Thyroid gland (tissue), 4 donors: ENCODE measurements around the gene IL2RG.

ENCODE experiments used
- POLR2A ChIP-seq, 2 donors: fragments of 450-650 bp; IDR thresholded peaks; one replicate each; pipeline ENCODE4 v1.6.1; 2017; ENCODE audit warnings: antibody characterized with exemption in 2 of 2, mild to moderate bottlenecking in 2 of 2, moderate library complexity in 1 of 2
- TF ChIP-seq, protein P1 (sequence below), 6 experiments: fragments of 200-600 bp in 3 of 6; fragments of 450-650 bp in 3 of 6; sonication (generic) in 3 of 6; IDR thresholded peaks; one replicate each; pipeline ENCODE4 v1.5.1; 2016 to 2019; ENCODE audit warnings: antibody characterized with exemption in 6 of 6, mild to moderate bottlenecking in 2 of 6, inconsistent platforms in 1 of 6, moderate library complexity in 1 of 6

DNA sequence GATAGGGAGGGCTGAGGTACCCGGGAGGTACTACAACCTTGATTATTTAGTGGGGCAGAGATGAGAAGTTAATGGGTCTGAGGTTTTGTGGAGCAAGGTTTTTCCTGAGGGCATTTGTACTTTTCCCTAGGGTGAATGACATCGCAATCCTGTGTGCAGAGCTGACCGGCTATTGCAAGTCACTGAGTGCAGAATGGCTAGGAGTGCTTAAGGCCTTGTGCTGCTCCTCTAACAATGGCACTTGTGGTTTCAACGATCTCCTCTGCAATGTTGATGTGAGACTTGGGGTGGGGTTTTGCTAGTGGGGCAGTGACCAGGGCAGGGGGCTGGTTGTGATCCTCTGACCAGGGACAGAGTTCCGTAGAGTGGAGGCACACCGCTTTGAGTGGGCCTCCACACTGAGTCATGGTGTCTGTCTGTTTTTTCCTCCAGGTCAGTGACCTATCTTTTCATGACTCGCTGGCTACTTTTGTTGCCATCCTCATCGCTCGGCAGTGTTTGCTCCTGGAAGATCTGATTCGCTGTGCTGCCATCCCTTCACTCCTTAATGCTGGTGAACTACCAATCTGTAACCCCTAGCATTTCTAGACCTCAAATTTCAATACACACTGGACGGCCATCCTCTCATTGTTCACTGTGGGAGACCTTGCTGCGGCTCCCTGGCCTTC is 16.9 kb upstream of the IL2RG start:
- no peak for TF ChIP-seq POLR2A (IDR thresholded peaks at IDR 0.05)
- TF ChIP-seq, protein P1, sequence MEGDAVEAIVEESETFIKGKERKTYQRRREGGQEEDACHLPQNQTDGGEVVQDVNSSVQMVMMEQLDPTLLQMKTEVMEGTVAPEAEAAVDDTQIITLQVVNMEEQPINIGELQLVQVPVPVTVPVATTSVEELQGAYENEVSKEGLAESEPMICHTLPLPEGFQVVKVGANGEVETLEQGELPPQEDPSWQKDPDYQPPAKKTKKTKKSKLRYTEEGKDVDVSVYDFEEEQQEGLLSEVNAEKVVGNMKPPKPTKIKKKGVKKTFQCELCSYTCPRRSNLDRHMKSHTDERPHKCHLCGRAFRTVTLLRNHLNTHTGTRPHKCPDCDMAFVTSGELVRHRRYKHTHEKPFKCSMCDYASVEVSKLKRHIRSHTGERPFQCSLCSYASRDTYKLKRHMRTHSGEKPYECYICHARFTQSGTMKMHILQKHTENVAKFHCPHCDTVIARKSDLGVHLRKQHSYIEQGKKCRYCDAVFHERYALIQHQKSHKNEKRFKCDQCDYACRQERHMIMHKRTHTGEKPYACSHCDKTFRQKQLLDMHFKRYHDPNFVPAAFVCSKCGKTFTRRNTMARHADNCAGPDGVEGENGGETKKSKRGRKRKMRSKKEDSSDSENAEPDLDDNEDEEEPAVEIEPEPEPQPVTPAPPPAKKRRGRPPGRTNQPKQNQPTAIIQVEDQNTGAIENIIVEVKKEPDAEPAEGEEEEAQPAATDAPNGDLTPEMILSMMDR (IDR thresholded peaks at IDR 0.05), result no peak
